SH-SY5Y (cell line): ENCODE measurements around the gene ELF5.

Experiments
- GATA2 ChIP-seq: IDR thresholded peaks from 2 replicates; pipeline ENCODE4 v1.6.1; 2011; ENCODE audit warnings: mild to moderate bottlenecking, low read depth, low read length
- GATA3 ChIP-seq: IDR thresholded peaks from 2 replicates; pipeline ENCODE4 v1.6.1; 2011; ENCODE audit warnings: low read depth, mild to moderate bottlenecking, low read length, moderate library complexity

GRCh38 chr11:34464591-34465051 is 49.0 kb downstream of the ELF5 start:
- TF ChIP-seq GATA2: no peak
- TF ChIP-seq GATA3: no peak
